ENCODE data around the gene MEIS3. TPM values are rescaled to one million over a fixed set of nuclear protein-coding genes. Genes with fewer than 3 reads are reported as not detected.

Gene MEIS3
- total and polyA plus RNA-seq, 9 of the 15 experiments (the other 6 are each of a cell fraction or from before 2014, with no cell fraction given), result 0.06 to 0.80 (median 0.25) TPM; not detected in 1

DNA sequence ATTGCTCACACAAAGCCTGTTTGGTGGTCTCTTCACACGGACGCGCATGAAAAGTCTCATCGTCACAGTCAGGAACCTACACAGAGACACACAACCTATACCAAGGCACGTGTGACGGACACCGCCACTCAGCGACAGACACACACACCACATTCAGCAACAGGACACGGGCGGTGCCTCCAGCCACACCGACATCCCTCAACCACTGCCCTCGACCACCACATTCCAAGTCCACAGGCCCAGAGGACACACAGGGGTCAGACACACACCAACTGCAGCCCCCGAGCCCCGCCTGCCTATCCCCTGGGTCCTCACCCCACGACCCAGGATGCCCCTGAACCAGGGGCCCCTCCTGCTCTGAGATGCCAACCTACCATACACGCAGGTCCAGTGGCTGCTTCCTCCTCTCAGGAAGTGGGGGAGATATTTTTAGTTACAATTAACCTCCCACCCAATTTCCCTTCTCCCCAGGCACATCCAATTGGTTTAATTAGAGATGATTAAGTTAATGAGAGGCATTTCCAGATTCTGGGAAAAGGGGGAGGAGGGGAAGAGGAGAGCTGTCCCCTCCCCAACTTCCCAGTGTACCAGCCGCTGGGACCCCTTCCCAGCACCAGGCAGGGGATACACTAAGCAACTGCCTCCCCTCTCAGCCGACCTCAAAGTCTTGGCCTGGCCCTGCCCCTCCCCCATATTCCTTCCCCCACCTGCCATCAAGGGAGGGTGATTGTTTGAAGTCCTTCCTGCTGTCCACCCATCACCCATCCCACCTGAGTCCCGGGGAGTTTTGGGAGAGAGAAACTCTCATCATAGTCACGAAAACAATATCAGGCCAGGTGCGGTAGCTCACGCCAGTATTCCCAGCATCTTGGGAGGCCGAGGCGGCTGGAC lies 20.4 kb downstream of the MEIS3 start:
- Histone ChIP-seq H4K20me1 (replicated peaks; ENCODE audit: control insufficient read depth, insufficient read depth, low read length) (peaks cover 7% of the 10 kb centered on the region; the same call in 1 of the 2 replicates), H2AFZ (ENCODE audit: low read depth, low read length) (no peak overlapping the region), H3K9ac (ENCODE audit: insufficient read depth in 1 of 2, low read depth in 2 of 2, low read length in 2 of 2) (no peak overlapping the region), H3K4me1 (replicated peaks in 1 of 2; ENCODE audit: control insufficient read depth in 2 of 2, insufficient read depth in 2 of 2, low read length in 2 of 2) (peaks cover 0 to 4% of the 10 kb centered on the region in 2 experiments; a peak in 2 of 5 replicates), H3K79me2 (ENCODE audit: control insufficient read depth, insufficient read depth, low read length) (no peaks in the 10 kb centered on the region), H3K36me3 (ENCODE audit: control insufficient read depth, insufficient read depth, low read length) (no peaks in the 10 kb centered on the region), H3K4me3 (no peak overlapping the region), H3K27ac (ENCODE audit: extremely low read depth, low read depth, low read length) (no peak overlapping the region), H3K27me3 (ENCODE audit: control insufficient read depth in 2 of 2, insufficient read depth in 2 of 2, low read length in 2 of 2) (peaks cover 20 to 47% of the 10 kb centered on the region in 2 experiments; a peak in 4 of 5 replicates), H3K9me1 (ENCODE audit: control insufficient read depth, insufficient read depth, low read length) (no peaks in the 10 kb centered on the region), H3K4me2 (ENCODE audit: insufficient read depth, low read length) (no peak overlapping the region), H3K9me3 (replicated peaks; ENCODE audit: control insufficient read depth, insufficient read depth, low read depth, low read length) (no peaks in the 10 kb centered on the region)
- DNase-seq (ENCODE audit: extremely low read depth in 1 of 4, low spot score in 3 of 4) (no peak), ATAC-seq (no peak), FAIRE-seq (no peak)
- intact Hi-C loops (cut with micrococcal nuclease) (no loop called here), in situ Hi-C loops (cut with MboI) (no loop called here)
- ChIA-PET CTCF (ENCODE audit: low intra/inter-chr PET ratio) (no interaction called here), POLR2A (no interaction called here)
- BruUV-seq (replicated peaks), result no TSS peak
- TF ChIP-seq PTRF (tag; IDR thresholded peaks at IDR 0.05) (no peak), ZNF316 (IDR thresholded peaks at IDR 0.05) (no peak), FOXJ2 (tag; IDR thresholded peaks at IDR 0.05) (no peak), SRSF1 (IDR thresholded peaks at IDR 0.05; ENCODE audit: low read depth, low read length) (no peak), HMG20B (CRISPR knock-in tag; IDR thresholded peaks at IDR 0.05) (no peak), SPI1 (IDR thresholded peaks at IDR 0.05; ENCODE audit: borderline replicate concordance, low read depth, low read length) (no peak), BMI1 (IDR thresholded peaks at IDR 0.05; ENCODE audit: low read length) (no peak), ZFP30 (CRISPR knock-in tag; IDR thresholded peaks at IDR 0.05; ENCODE audit: borderline replicate concordance) (no peak), MYBL2 (IDR thresholded peaks at IDR 0.05; ENCODE audit: low read depth) (no peak), MYBL2 (CRISPR knock-in tag; IDR thresholded peaks at IDR 0.05; ENCODE audit: borderline replicate concordance) (no peak), SUPT5H (IDR thresholded peaks at IDR 0.05) (no peak)
- TF ChIP-seq, protein P1, sequence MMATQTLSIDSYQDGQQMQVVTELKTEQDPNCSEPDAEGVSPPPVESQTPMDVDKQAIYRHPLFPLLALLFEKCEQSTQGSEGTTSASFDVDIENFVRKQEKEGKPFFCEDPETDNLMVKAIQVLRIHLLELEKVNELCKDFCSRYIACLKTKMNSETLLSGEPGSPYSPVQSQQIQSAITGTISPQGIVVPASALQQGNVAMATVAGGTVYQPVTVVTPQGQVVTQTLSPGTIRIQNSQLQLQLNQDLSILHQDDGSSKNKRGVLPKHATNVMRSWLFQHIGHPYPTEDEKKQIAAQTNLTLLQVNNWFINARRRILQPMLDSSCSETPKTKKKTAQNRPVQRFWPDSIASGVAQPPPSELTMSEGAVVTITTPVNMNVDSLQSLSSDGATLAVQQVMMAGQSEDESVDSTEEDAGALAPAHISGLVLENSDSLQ (IDR thresholded peaks at IDR 0.05), result no peak
- TF ChIP-seq, protein P2, sequence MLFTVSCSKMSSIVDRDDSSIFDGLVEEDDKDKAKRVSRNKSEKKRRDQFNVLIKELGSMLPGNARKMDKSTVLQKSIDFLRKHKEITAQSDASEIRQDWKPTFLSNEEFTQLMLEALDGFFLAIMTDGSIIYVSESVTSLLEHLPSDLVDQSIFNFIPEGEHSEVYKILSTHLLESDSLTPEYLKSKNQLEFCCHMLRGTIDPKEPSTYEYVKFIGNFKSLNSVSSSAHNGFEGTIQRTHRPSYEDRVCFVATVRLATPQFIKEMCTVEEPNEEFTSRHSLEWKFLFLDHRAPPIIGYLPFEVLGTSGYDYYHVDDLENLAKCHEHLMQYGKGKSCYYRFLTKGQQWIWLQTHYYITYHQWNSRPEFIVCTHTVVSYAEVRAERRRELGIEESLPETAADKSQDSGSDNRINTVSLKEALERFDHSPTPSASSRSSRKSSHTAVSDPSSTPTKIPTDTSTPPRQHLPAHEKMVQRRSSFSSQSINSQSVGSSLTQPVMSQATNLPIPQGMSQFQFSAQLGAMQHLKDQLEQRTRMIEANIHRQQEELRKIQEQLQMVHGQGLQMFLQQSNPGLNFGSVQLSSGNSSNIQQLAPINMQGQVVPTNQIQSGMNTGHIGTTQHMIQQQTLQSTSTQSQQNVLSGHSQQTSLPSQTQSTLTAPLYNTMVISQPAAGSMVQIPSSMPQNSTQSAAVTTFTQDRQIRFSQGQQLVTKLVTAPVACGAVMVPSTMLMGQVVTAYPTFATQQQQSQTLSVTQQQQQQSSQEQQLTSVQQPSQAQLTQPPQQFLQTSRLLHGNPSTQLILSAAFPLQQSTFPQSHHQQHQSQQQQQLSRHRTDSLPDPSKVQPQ (CRISPR knock-in tag; IDR thresholded peaks at IDR 0.05; ENCODE audit: borderline replicate concordance), result no peak
- WGBS (ENCODE audit: insufficient coverage, low coverage, missing lambda C conversion rate), result 35% methylated on average over 23 of the region's 24 CpGs
